Ascending aorta (tissue), 2 donors: ENCODE data around the gene STAG1. TPM values are rescaled to one million over a fixed set of nuclear protein-coding genes. Genes with fewer than 3 reads are reported as not detected.

ENCODE experiments used
- DNase-seq, 2 donors: peaks; one replicate each; pipeline ENCODE4 v3.0.0-alpha.2; 2019; ENCODE audit warnings: low spot score in 2 of 2
- H3K27ac ChIP-seq, 2 donors: fragments of 200-600 bp; sonication (generic); one replicate each; pipeline ENCODE4 v1.5.1; 2016 to 2017; ENCODE audit warnings: mild to moderate bottlenecking in 1 of 2
- H3K27me3 ChIP-seq: fragments of 200-600 bp; sonication (generic); one replicate; pipeline ENCODE4 v1.5.1; 2017
- H3K36me3 ChIP-seq, 2 donors: fragments of 200-600 bp; sonication (generic); one replicate each; pipeline ENCODE4 v1.5.1; 2016
- H3K4me1 ChIP-seq, 2 donors: fragments of 200-600 bp; sonication (generic); one replicate each; pipeline ENCODE4 v1.5.1; 2016 to 2017; ENCODE audit warnings: mild to moderate bottlenecking in 1 of 2
- H3K4me3 ChIP-seq, 2 donors: fragments of 200-600 bp; sonication (generic); one replicate each; pipeline ENCODE4 v1.5.1; 2016 to 2017; ENCODE audit warnings: mild to moderate bottlenecking in 1 of 2
- H3K9me3 ChIP-seq, 2 donors: fragments of 200-600 bp; sonication (generic); one replicate each; pipeline ENCODE4 v1.5.1; 2016
- CTCF ChIP-seq, 3 experiments: fragments of 200-600 bp in 2 of 3; fragments of 450-650 bp in 1 of 3; sonication (generic) in 2 of 3; IDR thresholded peaks; one replicate each; pipeline ENCODE4 v1.5.1; 2016 to 2019; ENCODE audit warnings: antibody characterized with exemption in 3 of 3, mild to moderate bottlenecking in 1 of 3, moderate library complexity in 1 of 3
- intact Hi-C: fragments of 100-400 bp; cut with DNase I; formaldehyde crosslinking; loops from one replicate; pipeline ENCODE4 v1.15.1; 2023
- total RNA-seq: library from RNA; depleted of rRNA; stranded (reverse); fragments of >200 nt; gene quantifications from one replicate; pipeline ENCODE4 v1.1.0, GENCODE V29; 2016

STAG1 gene
- total RNA-seq, 1 donor from 2014 or later, result 27.2 TPM

GRCh38 chr3:136546720-136547119, 205.5 kb downstream of the STAG1 start:
- TF ChIP-seq CTCF (IDR thresholded peaks at IDR 0.05), result no peak
- intact Hi-C loops, result loop anchor here (5.0 to 10.0 kb wide), 2 partner anchors 206 to 468 kb away; partner anchors contain the start of gene STAG1
- Histone ChIP-seq H3K27me3 (no peaks in the 10 kb centered on the region), H3K4me1 (peaks cover 0 to 2% of the 10 kb centered on the region in 2 donors), H3K4me3 (no peak overlapping the region), H3K27ac (no peak overlapping the region), H3K36me3 (peaks cover 0 to 4% of the 10 kb centered on the region in 2 donors), H3K9me3 (no peaks in the 10 kb centered on the region)
- no peak for DNase-seq

GRCh38 chr3:136545664-136546268, 206.4 kb downstream of the STAG1 start:
- no peaks in the 10 kb centered on the region for H3K9me3 ChIP-seq
- H3K4me1 ChIP-seq, result peaks cover 0 to 2% of the 10 kb centered on the region in 2 donors
- no peaks in the 10 kb centered on the region for H3K27me3 ChIP-seq
- no peak overlapping the region for H3K4me3 ChIP-seq
- peak in 1 of 3 experiments; percentile 43 for TF ChIP-seq CTCF (IDR thresholded peaks at IDR 0.05)
- intact Hi-C loops, result loop anchor here (5.0 to 10.0 kb wide), 2 partner anchors 207 to 469 kb away; partner anchors contain the start of gene STAG1
- no peak overlapping the region for H3K27ac ChIP-seq
- H3K36me3 ChIP-seq, result no peaks in the 10 kb centered on the region
- no peak for DNase-seq

GRCh38 chr3:136544532-136544931, 207.6 kb downstream of the STAG1 start:
- Histone ChIP-seq H3K4me3 (no peak overlapping the region), H3K27me3 (no peaks in the 10 kb centered on the region), H3K4me1 (peaks cover 0 to 2% of the 10 kb centered on the region in 2 donors), H3K36me3 (no peaks in the 10 kb centered on the region), H3K9me3 (no peaks in the 10 kb centered on the region), H3K27ac (no peak overlapping the region)
- intact Hi-C loops, result loop anchor here (10.0 kb wide), 1 partner anchor 470 kb away; no protein-coding TSS in a partner anchor
- no peak for DNase-seq
- no peak for TF ChIP-seq CTCF (IDR thresholded peaks at IDR 0.05)

GRCh38 chr3:136543385-136543784, 208.8 kb downstream of the STAG1 start:
- H3K9me3 ChIP-seq, result no peaks in the 10 kb centered on the region
- peaks cover 0 to 2% of the 10 kb centered on the region in 2 donors for H3K4me1 ChIP-seq
- H3K36me3 ChIP-seq, result peaks cover 0 to 2% of the 10 kb centered on the region in 2 donors
- H3K27ac ChIP-seq, result no peak overlapping the region
- TF ChIP-seq CTCF (IDR thresholded peaks at IDR 0.05), result no peak
- no peak for DNase-seq
- H3K27me3 ChIP-seq, result no peaks in the 10 kb centered on the region
- intact Hi-C loops, result loop anchor here (10.0 kb wide), 1 partner anchor 471 kb away; no protein-coding TSS in a partner anchor
- H3K4me3 ChIP-seq, result no peak overlapping the region

GRCh38 chr3:136535906-136536305, 216.3 kb downstream of the STAG1 start:
- Histone ChIP-seq H3K36me3 (peaks cover 0 to 8% of the 10 kb centered on the region in 2 donors), H3K27me3 (no peaks in the 10 kb centered on the region), H3K4me1 (peaks cover 0 to 2% of the 10 kb centered on the region in 2 donors), H3K27ac (no peak overlapping the region), H3K4me3 (no peak overlapping the region), H3K9me3 (peaks cover 9 to 13% of the 10 kb centered on the region in 2 donors)
- no peak for DNase-seq
- no peak for TF ChIP-seq CTCF (IDR thresholded peaks at IDR 0.05)
- intact Hi-C loops, result no loop called here
